Frontal cortex (tissue), 4 donors: ENCODE results near the gene C18orf32. TPM values are rescaled to one million over a fixed set of nuclear protein-coding genes. Genes with fewer than 3 reads are reported as not detected.
"Not testable (repeated sequence)": the region's sequence is repeated elsewhere in the genome, so short reads cannot be mapped to it uniquely, and the experiment has no call there.

Source experiments
- DNase-seq, 2 donors: peaks; one replicate each; pipeline ENCODE4 v3.0.0; 2012; ENCODE audit warnings: low spot score in 2 of 2
- FAIRE-seq: peaks from 2 replicates; lab custom pipeline; 2012; peaks lifted over from hg19 to GRCh38; lab: Jason Lieb, UNC
- total RNA-seq: library from RNA; depleted of rRNA; stranded (reverse); fragments of >200 nt; gene quantifications from one replicate; pipeline ENCODE4 v1.2.3, GENCODE V29; 2014
- donor health status: control.
- donor health status: control.
- donor health status: control.

C18orf32 gene
- total RNA-seq, 1 donor from 2014 or later, result 65.2 TPM

- DNase-seq, FAIRE-seq: not testable (repeated sequence)
These were observed 19.4 kb upstream of the C18orf32 start for GRCh38 chr18:49506438-49506837.

GRCh38 chr18:49503931-49504330 is 16.9 kb upstream of the C18orf32 start:
- FAIRE-seq (no peak), DNase-seq (no peak)

DNA sequence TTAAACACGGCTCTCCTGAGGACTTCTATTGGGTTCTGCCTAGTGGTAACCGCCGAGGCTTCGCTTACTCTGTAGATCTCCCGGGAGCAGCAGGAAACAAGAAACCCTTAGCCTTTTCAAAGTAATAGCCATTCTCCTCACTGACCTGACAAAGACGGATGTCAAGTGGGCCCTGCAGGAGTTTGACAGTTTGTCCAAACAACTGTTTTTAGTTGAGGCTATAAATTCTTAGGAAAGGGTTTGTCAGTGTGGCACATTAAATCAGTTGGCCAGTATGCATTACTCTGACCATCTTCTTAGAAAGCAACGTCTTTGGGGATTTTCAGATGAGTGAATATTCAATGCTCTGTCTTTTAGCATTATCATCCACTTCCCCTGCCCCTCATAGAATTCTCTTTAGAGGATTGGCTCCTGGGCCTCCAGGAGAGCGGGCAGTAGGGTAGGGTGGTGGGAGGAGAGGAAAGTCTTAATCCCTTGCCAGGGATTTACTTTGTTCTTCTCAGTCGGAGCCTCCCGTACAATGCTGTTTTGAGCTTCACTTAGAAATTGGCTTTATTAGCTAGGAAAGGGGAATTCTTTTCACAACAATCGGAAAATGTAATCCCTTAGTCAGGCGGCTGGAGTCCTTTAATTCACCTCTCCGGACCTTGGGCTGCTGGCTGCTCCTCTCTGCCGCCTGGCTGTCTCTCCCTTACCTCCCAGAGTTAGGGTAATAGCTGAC is 13.3 kb upstream of the C18orf32 start:
- FAIRE-seq (no peak), DNase-seq (no peak)

DNA sequence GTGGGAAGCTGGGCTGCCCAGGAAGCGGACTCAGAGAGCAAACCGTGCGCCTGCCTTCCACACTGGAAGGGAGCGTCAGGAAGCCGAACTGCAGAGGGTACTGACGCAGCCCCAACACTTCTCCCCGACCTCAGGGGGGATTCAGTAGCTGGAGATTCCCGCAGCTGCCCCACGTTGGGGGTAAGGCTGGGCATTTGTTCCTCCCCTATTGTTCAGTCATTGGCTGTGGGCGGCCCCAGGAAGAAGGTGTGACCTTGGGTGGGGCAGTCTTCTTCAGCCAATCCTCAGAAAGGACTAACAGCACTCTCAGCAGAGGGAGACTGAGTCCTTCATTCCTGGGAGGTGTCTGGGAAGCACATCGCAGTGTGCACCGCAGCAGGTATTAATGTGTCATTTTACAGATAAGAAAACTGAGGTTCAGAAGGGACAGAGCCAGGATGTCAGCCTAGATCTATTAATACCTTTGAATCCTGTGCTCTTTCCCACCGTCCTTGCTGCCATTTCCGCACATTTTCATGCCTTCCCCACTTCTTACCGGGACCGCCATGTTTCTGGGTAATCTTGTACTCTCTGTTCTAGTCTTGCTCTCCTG is 12.1 kb upstream of the C18orf32 start:
- no peak for DNase-seq
- no peak for FAIRE-seq

GRCh38 chr18:49495480-49495879 is 8.4 kb upstream of the C18orf32 start:
- DNase-seq (no peak), FAIRE-seq (no peak)

DNA sequence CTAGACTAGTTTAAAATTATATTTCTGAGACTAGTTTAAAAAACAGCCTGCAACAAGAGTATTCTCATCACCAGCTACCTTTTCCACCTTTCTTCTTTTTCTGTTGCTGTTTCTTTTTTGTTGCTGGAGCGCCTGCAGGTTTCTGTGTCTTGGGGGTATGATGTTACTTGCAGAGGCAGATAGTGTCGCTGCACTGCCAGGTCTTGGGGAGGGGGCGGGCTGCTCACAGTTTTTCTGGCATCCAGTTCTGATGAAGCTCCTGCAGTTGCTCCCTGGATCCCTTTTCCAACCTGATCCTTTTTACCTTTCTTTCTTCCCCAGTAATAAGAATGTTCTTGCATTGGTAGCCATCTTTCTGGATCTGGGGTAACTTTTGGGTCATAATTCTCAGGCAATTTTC is 8.0 kb upstream of the C18orf32 start:
- FAIRE-seq (no peak), DNase-seq (no peak)

DNA sequence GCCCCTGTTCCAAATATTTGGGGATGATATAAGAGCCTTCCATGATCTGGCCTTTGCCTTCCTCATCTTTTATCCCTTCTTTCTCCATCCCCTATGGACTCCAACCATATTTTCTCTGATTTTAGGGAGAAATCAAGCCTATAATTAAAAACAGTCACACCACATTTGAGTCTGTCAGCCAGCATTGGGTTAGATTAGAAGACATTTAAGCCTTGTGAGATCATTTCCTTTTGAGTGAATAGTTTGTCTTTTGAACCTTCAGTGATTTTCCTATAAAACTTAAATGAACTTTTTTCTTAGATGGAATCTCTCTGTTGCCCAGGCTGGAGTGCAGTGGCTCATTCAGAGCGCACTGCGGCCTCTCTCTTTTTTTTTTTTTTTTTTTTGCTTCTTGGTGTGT is 7.6 kb upstream of the C18orf32 start:
- FAIRE-seq, result no peak

GRCh38 chr18:49492694-49493033 is 5.6 kb upstream of the C18orf32 start:
- peak in 1 of 2 donors; percentile 14 for DNase-seq
- no peak for FAIRE-seq

More for the DNA sequence above, 7.6 kb upstream of the C18orf32 start:
- no peak for DNase-seq

- FAIRE-seq (peak; percentile 82), DNase-seq (peak; percentile 93 to 95)
These were observed 5.0 kb upstream of the C18orf32 start, which contains the start of gene RPL17 for GRCh38 chr18:49491857-49492693. RPL17 (minus strand) TSS chr18:49492465.

DNA sequence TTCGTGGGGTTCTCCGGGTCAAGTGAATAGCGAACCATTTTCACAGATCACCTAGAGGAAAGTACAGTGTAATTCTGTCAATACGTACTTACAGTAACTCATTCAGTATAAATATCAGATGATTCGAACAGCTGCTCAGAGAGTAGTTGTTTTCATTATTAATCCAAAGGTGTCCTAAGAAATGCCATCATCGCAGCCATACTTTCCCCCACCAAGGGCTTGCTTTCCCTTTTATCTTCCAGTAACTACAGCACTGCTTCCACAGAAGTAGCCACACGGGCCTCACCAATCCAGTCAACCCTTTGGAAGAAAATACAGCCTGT is 4.5 kb upstream of the C18orf32 start:
- DNase-seq, result no peak
- no peak for FAIRE-seq

DNA sequence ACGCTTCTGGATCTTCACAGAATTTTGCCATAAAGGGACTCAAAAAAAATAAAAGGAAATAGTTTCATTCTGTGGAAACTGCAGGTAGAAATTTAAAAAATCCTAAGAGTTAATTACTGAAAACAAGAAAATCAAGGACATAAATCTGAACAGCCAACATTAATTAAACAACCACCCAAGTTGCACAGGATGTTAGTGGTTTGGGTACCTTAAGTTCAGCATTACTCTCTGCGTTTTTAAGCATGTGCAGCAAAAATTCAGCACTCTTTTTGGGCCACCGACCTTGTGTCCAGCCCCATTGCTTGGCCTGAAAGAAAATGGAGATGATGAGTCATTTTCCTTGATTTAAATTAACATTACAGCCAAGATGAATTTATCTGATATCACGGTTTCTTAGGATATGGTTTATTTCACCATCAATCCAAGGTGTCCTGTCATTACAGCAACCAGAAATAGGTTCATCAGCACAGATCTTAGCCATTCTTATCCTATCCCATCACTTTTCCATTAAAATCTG is 3.3 kb upstream of the C18orf32 start:
- DNase-seq (no peak), FAIRE-seq (no peak)

GRCh38 chr18:49487711-49488310 is 777 bp upstream of the C18orf32 start:
- FAIRE-seq (no peak), DNase-seq (no peak)

GRCh38 chr18:49486606-49486952 is 455 bp downstream of the C18orf32 start:
- DNase-seq (peak in 1 of 2 donors; percentile 34), FAIRE-seq (no peak)

- FAIRE-seq (no peak), DNase-seq (no peak)
These were observed 900 bp downstream of the C18orf32 start for GRCh38 chr18:49486134-49486533.

DNA sequence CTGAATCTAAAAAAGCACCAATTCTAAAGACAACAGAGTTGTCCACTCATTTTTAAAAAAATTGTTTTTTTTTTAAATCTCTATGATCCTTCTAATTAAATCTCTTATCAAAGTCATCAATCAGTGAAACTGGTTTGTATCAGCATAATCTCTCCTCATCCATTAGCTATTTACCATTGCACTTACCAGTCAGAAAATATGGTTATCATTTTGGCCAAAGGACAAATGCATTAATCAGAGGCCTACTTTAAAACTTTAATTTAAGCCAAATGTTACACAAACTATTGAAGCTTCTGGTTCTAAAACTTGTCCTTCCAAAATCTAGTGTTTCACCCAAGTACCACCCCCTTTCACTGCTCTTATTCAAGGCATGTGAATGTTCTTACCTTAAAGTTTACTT is 3.8 kb downstream of the C18orf32 start:
- no peak for DNase-seq
- no peak for FAIRE-seq

DNA sequence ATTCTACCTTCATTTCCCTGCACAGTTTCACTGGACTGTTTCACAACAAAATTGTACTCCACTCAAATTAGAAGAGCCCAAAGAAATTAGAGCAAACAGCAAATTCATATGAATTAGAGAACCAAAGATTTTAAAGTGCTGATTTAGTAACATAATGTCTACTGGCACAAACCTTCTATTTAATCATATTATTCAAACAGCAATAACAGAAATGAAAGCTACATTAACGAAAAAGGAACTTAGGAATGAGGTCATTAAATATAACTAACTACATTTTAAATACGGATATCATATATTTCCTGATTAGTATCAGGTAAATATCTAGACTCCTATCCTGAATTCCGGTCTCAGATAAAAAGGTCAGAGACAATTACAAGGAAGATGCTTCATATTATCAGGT is 5.1 kb downstream of the C18orf32 start:
- no peak for FAIRE-seq
- DNase-seq, result no peak

DNA sequence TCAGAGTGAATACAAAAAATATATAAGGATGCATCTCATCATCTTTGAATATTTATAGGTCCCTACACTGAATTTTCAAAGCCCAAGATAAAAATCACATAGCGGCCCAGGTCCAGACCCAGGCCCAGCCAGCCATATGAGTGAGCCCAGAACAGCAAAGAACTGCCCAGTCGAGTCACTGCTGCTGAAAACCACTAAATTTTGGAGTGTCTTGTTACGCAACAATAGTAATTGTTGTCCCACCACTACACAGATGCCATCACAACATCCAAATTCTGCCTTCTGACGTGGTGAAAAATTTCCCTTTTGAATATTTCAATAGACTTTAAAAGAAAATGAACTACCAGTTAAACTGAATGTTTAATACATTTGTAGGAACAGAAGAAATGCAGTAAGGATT is 5.7 kb downstream of the C18orf32 start:
- no peak for FAIRE-seq
- DNase-seq, result no peak

DNA sequence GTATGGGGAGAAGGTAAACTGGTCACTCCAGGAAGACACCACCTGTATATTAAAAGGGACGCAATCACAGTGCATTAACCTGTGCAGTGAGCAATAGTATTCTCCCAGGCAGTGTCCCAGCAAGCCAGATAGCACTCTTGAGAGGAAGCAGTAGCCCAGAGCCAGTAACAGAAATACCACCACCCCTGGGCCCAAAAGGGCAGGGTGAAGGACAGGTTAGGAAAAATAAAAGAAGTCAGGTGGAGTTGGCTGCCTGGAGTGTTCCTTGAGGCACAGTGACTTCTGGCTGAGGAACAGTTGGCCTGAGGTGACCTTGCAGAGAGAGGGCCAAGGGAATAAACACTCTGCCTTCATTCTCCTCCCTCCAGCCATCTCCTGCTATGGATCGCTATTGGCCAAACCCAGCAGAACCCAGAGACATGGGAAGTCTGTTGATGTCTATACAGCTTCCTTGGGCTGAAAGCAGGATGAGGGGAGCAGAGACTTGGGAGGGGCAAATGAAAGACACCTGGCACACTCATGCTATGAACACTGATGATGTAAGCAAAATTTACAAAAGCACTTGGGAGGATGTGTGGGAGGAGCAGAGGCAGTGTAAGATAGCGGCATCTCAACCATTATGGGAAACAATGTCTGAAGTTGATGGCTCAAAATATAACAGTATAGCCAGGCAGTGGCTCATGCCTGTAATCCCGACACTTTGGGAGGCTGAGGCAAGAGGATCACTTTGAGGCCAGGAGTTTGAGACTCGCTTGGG is 7.5 kb downstream of the C18orf32 start:
- FAIRE-seq (no peak), DNase-seq (no peak)

DNA sequence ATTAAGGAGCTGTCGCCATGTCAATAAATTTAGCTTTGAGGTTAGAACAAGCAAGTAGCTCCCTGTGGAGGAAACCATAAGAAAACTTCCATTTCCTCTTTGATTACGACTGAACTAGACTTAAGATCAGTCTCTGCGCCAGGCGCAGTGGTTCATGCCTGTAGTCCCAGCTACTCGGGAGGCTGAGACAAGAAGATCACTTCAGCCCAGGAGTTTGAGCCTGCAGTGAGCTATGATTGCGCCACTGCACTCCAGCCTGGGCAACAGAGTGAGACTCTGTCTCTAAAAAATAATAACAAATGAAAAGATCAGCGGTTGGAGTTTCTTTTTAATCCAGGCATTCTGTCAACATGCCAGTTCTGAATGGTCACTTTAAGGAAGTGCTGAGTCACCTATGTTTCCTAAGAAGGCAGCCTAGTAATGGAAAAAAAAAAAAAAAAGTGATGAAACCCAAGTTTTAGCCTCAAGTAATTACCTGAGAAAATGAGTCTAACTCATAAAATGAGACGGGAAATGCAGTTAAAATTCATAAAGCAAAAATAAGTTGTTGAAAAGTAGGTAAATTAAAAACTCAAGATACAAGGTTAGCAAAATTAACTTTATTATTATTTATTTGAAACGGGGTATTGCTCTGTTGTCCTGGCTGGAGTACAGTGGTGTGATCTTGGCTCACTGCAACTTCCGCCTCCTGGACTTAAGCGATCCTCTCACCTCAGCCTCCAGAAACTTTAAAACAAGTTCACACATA is 10.2 kb downstream of the C18orf32 start:
- FAIRE-seq, result no peak
- no peak for DNase-seq
